Measurements from ENCODE around the gene TLR8.
"Not testable (repeated sequence)": the region's sequence is repeated elsewhere in the genome, so short reads cannot be mapped to it uniquely, and the experiment has no call there.

TLR8 gene

DNA sequence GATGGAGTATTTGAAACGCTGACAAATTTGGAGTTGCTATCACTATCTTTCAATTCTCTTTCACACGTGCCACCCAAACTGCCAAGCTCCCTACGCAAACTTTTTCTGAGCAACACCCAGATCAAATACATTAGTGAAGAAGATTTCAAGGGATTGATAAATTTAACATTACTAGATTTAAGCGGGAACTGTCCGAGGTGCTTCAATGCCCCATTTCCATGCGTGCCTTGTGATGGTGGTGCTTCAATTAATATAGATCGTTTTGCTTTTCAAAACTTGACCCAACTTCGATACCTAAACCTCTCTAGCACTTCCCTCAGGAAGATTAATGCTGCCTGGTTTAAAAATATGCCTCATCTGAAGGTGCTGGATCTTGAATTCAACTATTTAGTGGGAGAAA, 13.2 kb downstream of the TLR8 start:
- H3K27ac ChIP-seq = no peak overlapping the region
- H3K4me3 ChIP-seq = no peak overlapping the region
- H4K20me1 ChIP-seq = peaks cover 0 to 84% (median 0%) of the 10 kb centered on the region in 11 experiments; a peak in 3 of 22 replicates
- peaks cover 0 to 4% (median 0%) of the 10 kb centered on the region in 10 experiments; a peak in 1 of 20 replicates for H3K4me1 ChIP-seq
- no peak overlapping the region for H3K9ac ChIP-seq
- H3K36me3 ChIP-seq = peaks cover 0 to 61% (median 0%) of the 10 kb centered on the region in 11 experiments; a peak in 4 of 22 replicates
- H3K4me2 ChIP-seq = no peak overlapping the region
- H3K27me3 ChIP-seq = peaks cover 89 to 99% (median 98%) of the 10 kb centered on the region in 11 experiments
- TF ChIP-seq Cebpa-rat (IDR thresholded peaks at IDR 0.05) = no peak
- H3K9me3 ChIP-seq (replicated peaks in 1 of 11) = peaks cover 0 to 70% (median 0%) of the 10 kb centered on the region in 11 experiments; a peak in 5 of 22 replicates

DNA sequence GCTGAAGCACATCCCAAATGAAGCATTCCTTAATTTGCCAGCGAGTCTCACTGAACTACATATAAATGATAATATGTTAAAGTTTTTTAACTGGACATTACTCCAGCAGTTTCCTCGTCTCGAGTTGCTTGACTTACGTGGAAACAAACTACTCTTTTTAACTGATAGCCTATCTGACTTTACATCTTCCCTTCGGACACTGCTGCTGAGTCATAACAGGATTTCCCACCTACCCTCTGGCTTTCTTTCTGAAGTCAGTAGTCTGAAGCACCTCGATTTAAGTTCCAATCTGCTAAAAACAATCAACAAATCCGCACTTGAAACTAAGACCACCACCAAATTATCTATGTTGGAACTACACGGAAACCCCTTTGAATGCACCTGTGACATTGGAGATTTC, 14.6 kb downstream of the TLR8 start:
- Histone ChIP-seq H3K4me1 (peaks cover 0 to 4% (median 0%) of the 10 kb centered on the region in 10 experiments; a peak in 1 of 20 replicates), H4K20me1 (peaks cover 0 to 70% (median 0%) of the 10 kb centered on the region in 11 experiments; a peak in 3 of 22 replicates)
- TF ChIP-seq Cebpa-rat (IDR thresholded peaks at IDR 0.05) = no peak

DNA sequence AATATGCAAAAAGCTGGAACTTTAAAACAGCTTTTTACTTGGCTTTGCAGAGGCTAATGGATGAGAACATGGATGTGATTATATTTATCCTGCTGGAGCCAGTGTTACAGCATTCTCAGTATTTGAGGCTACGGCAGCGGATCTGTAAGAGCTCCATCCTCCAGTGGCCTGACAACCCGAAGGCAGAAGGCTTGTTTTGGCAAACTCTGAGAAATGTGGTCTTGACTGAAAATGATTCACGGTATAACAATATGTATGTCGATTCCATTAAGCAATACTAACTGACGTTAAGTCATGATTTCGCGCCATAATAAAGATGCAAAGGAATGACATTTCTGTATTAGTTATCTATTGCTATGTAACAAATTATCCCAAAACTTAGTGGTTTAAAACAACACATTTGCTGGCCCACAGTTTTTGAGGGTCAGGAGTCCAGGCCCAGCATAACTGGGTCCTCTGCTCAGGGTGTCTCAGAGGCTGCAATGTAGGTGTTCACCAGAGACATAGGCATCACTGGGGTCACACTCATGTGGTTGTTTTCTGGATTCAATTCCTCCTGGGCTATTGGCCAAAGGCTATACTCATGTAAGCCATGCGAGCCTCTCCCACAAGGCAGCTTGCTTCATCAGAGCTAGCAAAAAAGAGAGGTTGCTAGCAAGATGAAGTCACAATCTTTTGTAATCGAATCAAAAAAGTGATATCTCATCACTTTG, 15.6 kb downstream of the TLR8 start:
- Histone ChIP-seq H3K9ac (no peak overlapping the region), H3K27me3 (peaks cover 70 to 88% (median 82%) of the 10 kb centered on the region in 11 experiments), H3K27ac (no peak overlapping the region), H4K20me1 (peaks cover 0 to 60% (median 0%) of the 10 kb centered on the region in 11 experiments; a peak in 3 of 22 replicates), H3K4me2 (no peak overlapping the region), H3K4me1 (peaks cover 0 to 4% (median 0%) of the 10 kb centered on the region in 10 experiments; a peak in 1 of 20 replicates), H3K9me3 (replicated peaks in 1 of 11) (peaks cover 0 to 69% (median 5%) of the 10 kb centered on the region in 11 experiments; a peak in 8 of 22 replicates), H3K4me3 (no peak overlapping the region), H3K36me3 (peaks cover 0 to 50% (median 0%) of the 10 kb centered on the region in 11 experiments; a peak in 4 of 22 replicates)
- TF ChIP-seq Cebpa-rat (IDR thresholded peaks at IDR 0.05) = no peak

More for the DNA sequence above, 14.6 kb downstream of the TLR8 start:
- H3K4me2 ChIP-seq = no peak overlapping the region
- peaks cover 0 to 74% (median 3%) of the 10 kb centered on the region in 11 experiments; a peak in 8 of 22 replicates for H3K9me3 ChIP-seq (replicated peaks in 1 of 11)
- H3K4me3 ChIP-seq = no peak overlapping the region
- H3K27ac ChIP-seq = no peak overlapping the region
- H3K36me3 ChIP-seq = peaks cover 0 to 50% (median 0%) of the 10 kb centered on the region in 11 experiments; a peak in 4 of 22 replicates
- peaks cover 81 to 98% (median 93%) of the 10 kb centered on the region in 11 experiments for H3K27me3 ChIP-seq
- no peak overlapping the region for H3K9ac ChIP-seq

DNA sequence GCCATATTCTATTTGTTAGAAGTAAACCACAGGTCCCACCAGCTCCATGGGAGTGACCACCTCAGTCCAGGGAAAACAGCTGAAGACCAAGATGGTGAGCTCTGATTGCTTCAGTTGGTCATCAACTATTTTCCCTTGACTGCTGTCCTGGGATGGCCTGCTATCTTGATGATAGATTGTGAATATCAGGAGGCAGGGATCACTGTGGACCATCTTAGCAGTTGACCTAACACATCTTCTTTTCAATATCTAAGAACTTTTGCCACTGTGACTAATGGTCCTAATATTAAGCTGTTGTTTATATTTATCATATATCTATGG, 16.1 kb downstream of the TLR8 start:
- no peak overlapping the region for H3K9ac ChIP-seq
- peaks cover 0 to 50% (median 0%) of the 10 kb centered on the region in 11 experiments; a peak in 4 of 22 replicates for H3K36me3 ChIP-seq
- no peak for TF ChIP-seq Cebpa-rat (IDR thresholded peaks at IDR 0.05)
- peaks cover 0 to 4% (median 0%) of the 10 kb centered on the region in 10 experiments; a peak in 1 of 20 replicates for H3K4me1 ChIP-seq
- H4K20me1 ChIP-seq = peaks cover 0 to 55% (median 0%) of the 10 kb centered on the region in 11 experiments; a peak in 3 of 22 replicates
- H3K4me3 ChIP-seq = no peak overlapping the region
- no peak overlapping the region for H3K4me2 ChIP-seq
- peaks cover 0 to 69% (median 5%) of the 10 kb centered on the region in 11 experiments; a peak in 8 of 22 replicates for H3K9me3 ChIP-seq (replicated peaks in 1 of 11)
- peaks cover 67 to 83% (median 77%) of the 10 kb centered on the region in 11 experiments for H3K27me3 ChIP-seq
- no peak overlapping the region for H3K27ac ChIP-seq

GRCh38 chrX:12929701-12930100, 23.3 kb downstream of the TLR8 start:
- Histone ChIP-seq H3K9me3 (replicated peaks in 1 of 11) (peaks cover 8 to 53% (median 25%) of the 10 kb centered on the region in 11 experiments; a peak in 17 of 22 replicates), H3K36me3 (no peaks in the 10 kb centered on the region), H4K20me1 (no peaks in the 10 kb centered on the region), H3K4me2 (no peak overlapping the region), H3K4me3 (no peak overlapping the region), H3K9ac (no peak overlapping the region), H3K4me1 (peaks cover 0 to 9% (median 0%) of the 10 kb centered on the region in 10 experiments; a peak in 5 of 20 replicates), H3K27ac (no peak overlapping the region), H3K27me3 (peaks cover 13 to 72% (median 52%) of the 10 kb centered on the region in 11 experiments; a peak in 20 of 22 replicates)
- TF ChIP-seq Cebpa-rat (IDR thresholded peaks at IDR 0.05) = no peak

GRCh38 chrX:12930150-12930549, 23.7 kb downstream of the TLR8 start:
- Histone ChIP-seq H3K36me3 (no peaks in the 10 kb centered on the region), H4K20me1 (no peaks in the 10 kb centered on the region), H3K27ac (no peak overlapping the region), H3K4me3 (no peak overlapping the region), H3K9ac (no peak overlapping the region), H3K27me3 (peaks cover 13 to 72% (median 53%) of the 10 kb centered on the region in 11 experiments; a peak in 20 of 22 replicates), H3K4me1 (peaks cover 0 to 9% (median 0%) of the 10 kb centered on the region in 10 experiments; a peak in 5 of 20 replicates), H3K4me2 (no peak overlapping the region), H3K9me3 (replicated peaks in 1 of 11) (peaks cover 12 to 53% (median 29%) of the 10 kb centered on the region in 11 experiments; a peak in 20 of 22 replicates)
- no peak for TF ChIP-seq Cebpa-rat (IDR thresholded peaks at IDR 0.05)

DNA sequence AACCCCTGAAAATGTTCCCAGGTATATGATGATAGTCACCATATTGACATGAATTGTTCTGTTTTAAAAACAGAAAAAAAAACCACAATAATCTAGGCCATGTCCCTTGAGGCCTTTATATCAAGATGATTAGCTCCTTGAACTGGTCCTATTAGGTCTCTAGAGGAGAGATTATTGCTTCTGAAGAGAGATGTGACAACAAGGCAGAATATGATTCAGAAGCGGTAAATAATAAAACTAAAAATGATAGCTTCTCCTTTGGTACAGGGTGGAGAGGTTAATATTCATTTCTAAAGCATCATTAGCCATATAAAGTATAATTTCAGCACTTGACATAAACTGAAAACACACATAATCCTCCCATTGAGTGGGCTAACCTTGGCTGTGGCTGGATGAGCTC, 25.8 kb downstream of the TLR8 start:
- Histone ChIP-seq H3K27ac (no peak overlapping the region), H3K4me1 (peaks cover 0 to 9% (median 0%) of the 10 kb centered on the region in 10 experiments; a peak in 5 of 20 replicates), H3K4me2 (peak overlapping the region in 3 of 11 experiments; percentile 24 to 36 (median 29); a peak in 4 of 22 replicates), H3K36me3 (no peaks in the 10 kb centered on the region), H3K27me3 (peaks cover 15 to 82% (median 64%) of the 10 kb centered on the region in 11 experiments; a peak in 21 of 22 replicates), H3K9ac (no peak overlapping the region), H3K4me3 (no peak overlapping the region), H3K9me3 (replicated peaks in 1 of 11) (peaks cover 31 to 61% (median 46%) of the 10 kb centered on the region in 11 experiments), H4K20me1 (no peaks in the 10 kb centered on the region)
- TF ChIP-seq Cebpa-rat (IDR thresholded peaks at IDR 0.05) = no peak

- no peak overlapping the region for H3K27ac ChIP-seq
- no peaks in the 10 kb centered on the region for H3K36me3 ChIP-seq
- no peak overlapping the region for H3K4me3 ChIP-seq
- H3K9me3 ChIP-seq (replicated peaks in 1 of 11) = peaks cover 50 to 72% (median 62%) of the 10 kb centered on the region in 11 experiments
- no peak overlapping the region for H3K4me2 ChIP-seq
- H4K20me1 ChIP-seq = no peaks in the 10 kb centered on the region
- H3K9ac ChIP-seq = no peak overlapping the region
- TF ChIP-seq Cebpa-rat (IDR thresholded peaks at IDR 0.05) = no peak
- H3K27me3 ChIP-seq = peaks cover 35 to 94% (median 79%) of the 10 kb centered on the region in 11 experiments
- peaks cover 0 to 8% (median 0%) of the 10 kb centered on the region in 10 experiments; a peak in 5 of 20 replicates for H3K4me1 ChIP-seq
Observed at GRCh38 chrX:12934850-12935249, 28.4 kb downstream of the TLR8 start.

GRCh38 chrX:12936947-12937346, 30.5 kb downstream of the TLR8 start:
- peaks cover 26 to 83% (median 69%) of the 10 kb centered on the region in 11 experiments for H3K27me3 ChIP-seq
- no peaks in the 10 kb centered on the region for H4K20me1 ChIP-seq
- no peak for TF ChIP-seq Cebpa-rat (IDR thresholded peaks at IDR 0.05)
- no peak overlapping the region for H3K4me2 ChIP-seq
- H3K27ac ChIP-seq = no peak overlapping the region
- H3K4me1 ChIP-seq = peaks cover 0 to 6% (median 0%) of the 10 kb centered on the region in 10 experiments; a peak in 4 of 20 replicates
- H3K9ac ChIP-seq = no peak overlapping the region
- H3K4me3 ChIP-seq = no peak overlapping the region
- H3K36me3 ChIP-seq = no peaks in the 10 kb centered on the region
- peaks cover 59 to 76% (median 66%) of the 10 kb centered on the region in 11 experiments for H3K9me3 ChIP-seq (replicated peaks in 1 of 11)

- not testable (repeated sequence) for H3K4me1 ChIP-seq, H4K20me1 ChIP-seq, H3K9ac ChIP-seq, H3K36me3 ChIP-seq, H3K4me2 ChIP-seq, H3K4me3 ChIP-seq, H3K27ac ChIP-seq
- Histone ChIP-seq H3K27me3 (peaks cover 20 to 63% (median 50%) of the 10 kb centered on the region in 11 experiments), H3K9me3 (replicated peaks in 1 of 11) (peaks cover 42 to 53% (median 46%) of the 10 kb centered on the region in 11 experiments)
Observed at GRCh38 chrX:12940471-12940870, 34.1 kb downstream of the TLR8 start.

DNA sequence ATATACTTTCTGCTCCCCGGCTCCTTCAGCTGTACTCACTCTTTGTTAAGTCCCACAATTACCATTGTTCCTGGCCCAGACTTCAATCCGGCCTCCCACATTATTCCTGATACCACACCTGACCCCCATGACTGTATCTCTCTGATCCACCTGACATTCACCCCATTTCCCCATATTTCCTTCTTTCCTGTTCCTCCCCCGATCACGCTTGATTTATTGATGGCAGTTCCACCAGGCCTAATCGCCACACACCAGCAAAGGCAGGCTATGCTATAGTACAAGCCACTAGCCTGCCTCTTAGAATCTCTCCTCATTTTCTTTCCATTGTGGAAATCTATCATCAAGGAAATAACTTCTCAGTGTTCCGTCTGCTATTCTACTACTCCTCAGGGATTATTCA, 37.2 kb downstream of the TLR8 start:
- H4K20me1 ChIP-seq, H3K36me3 ChIP-seq, H3K4me3 ChIP-seq, H3K27ac ChIP-seq, H3K9ac ChIP-seq, H3K4me2 ChIP-seq: not testable (repeated sequence)
- peaks cover 16 to 29% (median 18%) of the 10 kb centered on the region in 10 experiments for H3K4me1 ChIP-seq
- peaks cover 12 to 54% (median 36%) of the 10 kb centered on the region in 11 experiments for H3K27me3 ChIP-seq
- peaks cover 16 to 27% (median 19%) of the 10 kb centered on the region in 11 experiments for H3K9me3 ChIP-seq (replicated peaks in 1 of 11)

DNA sequence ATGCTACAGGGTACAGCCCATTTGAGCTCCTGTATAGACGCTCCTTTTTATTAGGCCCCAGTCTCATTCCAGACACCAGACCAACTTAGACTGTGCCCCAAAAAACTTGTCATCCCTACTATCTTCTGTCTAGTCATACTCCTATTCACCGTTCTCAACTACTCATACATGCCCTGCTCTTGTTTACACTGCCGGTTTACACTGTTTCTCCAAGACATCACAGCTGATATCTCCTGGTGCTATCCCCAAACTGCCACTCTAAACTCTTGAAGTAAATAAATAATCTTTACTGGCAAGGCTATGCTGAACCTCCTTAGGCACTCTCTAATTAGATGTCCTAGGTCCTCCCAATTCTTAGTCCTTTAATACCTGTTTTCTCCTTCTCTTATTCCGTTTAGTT, 38.0 kb downstream of the TLR8 start:
- H3K27ac ChIP-seq, H3K4me3 ChIP-seq, H3K9ac ChIP-seq, H3K4me2 ChIP-seq, H3K36me3 ChIP-seq: not testable (repeated sequence)
- Histone ChIP-seq H3K9me3 (replicated peaks in 1 of 11) (peaks cover 12 to 21% (median 15%) of the 10 kb centered on the region in 11 experiments), H4K20me1 (peaks cover 0 to 11% (median 3%) of the 10 kb centered on the region in 11 experiments; a peak in 5 of 22 replicates), H3K4me1 (peaks cover 25 to 37% (median 26%) of the 10 kb centered on the region in 10 experiments), H3K27me3 (peaks cover 4 to 46% (median 30%) of the 10 kb centered on the region in 11 experiments; a peak in 21 of 22 replicates)

Data from BLaER1 treated with 17β-estradiol and CSF1 and Interleukin-3, amounts not matched to agents 10 nM and 100 nM (cell line).